Measurements from ENCODE around the gene SUN2. TPM values are rescaled to one million over a fixed set of nuclear protein-coding genes. Genes with fewer than 3 reads are reported as not detected.

SUN2 gene
- total RNA-seq, 1 experiment from 2014 or later = 55.5 TPM

DNA sequence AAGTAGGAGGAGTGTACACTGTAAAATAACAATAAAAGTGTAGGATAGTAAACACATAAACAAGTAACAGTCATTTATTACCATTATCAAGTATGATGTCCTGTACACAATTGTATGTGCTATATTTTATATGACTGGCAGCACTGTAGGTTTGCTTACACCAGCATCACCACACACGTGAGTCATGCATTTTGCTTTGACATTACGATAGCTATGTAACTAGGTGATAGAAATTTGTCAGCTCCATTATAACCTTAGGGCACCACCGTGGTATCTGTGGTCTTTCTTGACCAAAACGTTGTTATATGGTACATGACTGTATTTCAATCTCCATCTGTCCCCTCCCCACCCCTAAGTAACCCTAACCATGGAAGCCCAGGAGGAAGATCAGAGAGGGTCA lies 37.0 kb upstream of the SUN2 start:
- Histone ChIP-seq H3K27ac (ENCODE audit: low read length) (no peak overlapping the region), H3K9me3 (ENCODE audit: low read length) (no peaks in the 10 kb centered on the region), H3K27me3 (ENCODE audit: low read length) (peaks cover 4% of the 10 kb centered on the region; the same call in 1 of the 2 replicates), H3K4me2 (ENCODE audit: low read length) (peak overlapping the region; percentile 92), H3K9ac (ENCODE audit: low read length) (no peak overlapping the region), H3F3A (ENCODE audit: low read length, unreplicated experiment) (no peaks in the 10 kb centered on the region), H3K4me3 (ENCODE audit: low read length) (peak overlapping the region; percentile 81), H4K20me1 (ENCODE audit: low read length) (no peaks in the 10 kb centered on the region), H3K4me1 (ENCODE audit: insufficient read depth, low read length) (peaks cover 18% of the 10 kb centered on the region), H3K36me3 (ENCODE audit: low read depth, low read length) (no peaks in the 10 kb centered on the region), H3K9me2 (replicated peaks; ENCODE audit: low read length) (no peaks in the 10 kb centered on the region), H2AFZ (ENCODE audit: low read length) (no peak overlapping the region), H3K79me2 (ENCODE audit: low read length) (peaks cover 6% of the 10 kb centered on the region)
- DNase-seq = peak; percentile 53
- TF ChIP-seq, protein P1, sequence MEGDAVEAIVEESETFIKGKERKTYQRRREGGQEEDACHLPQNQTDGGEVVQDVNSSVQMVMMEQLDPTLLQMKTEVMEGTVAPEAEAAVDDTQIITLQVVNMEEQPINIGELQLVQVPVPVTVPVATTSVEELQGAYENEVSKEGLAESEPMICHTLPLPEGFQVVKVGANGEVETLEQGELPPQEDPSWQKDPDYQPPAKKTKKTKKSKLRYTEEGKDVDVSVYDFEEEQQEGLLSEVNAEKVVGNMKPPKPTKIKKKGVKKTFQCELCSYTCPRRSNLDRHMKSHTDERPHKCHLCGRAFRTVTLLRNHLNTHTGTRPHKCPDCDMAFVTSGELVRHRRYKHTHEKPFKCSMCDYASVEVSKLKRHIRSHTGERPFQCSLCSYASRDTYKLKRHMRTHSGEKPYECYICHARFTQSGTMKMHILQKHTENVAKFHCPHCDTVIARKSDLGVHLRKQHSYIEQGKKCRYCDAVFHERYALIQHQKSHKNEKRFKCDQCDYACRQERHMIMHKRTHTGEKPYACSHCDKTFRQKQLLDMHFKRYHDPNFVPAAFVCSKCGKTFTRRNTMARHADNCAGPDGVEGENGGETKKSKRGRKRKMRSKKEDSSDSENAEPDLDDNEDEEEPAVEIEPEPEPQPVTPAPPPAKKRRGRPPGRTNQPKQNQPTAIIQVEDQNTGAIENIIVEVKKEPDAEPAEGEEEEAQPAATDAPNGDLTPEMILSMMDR (conservative IDR thresholded peaks at IDR 0.05; ENCODE audit: low read depth, low read length) = no peak
- TF ChIP-seq EZH2 (IDR thresholded peaks at IDR 0.05; ENCODE audit: low read length, unreplicated experiment) (no peak), EZH2phosphoT487 (IDR thresholded peaks at IDR 0.05; ENCODE audit: borderline replicate concordance, low read length) (no peak)
- ATAC-seq = peak; percentile 14; the same call in 1 of the 2 replicates
- POLR2A ChIA-PET (ENCODE audit: unreplicated experiment) = interaction anchor here (0.6 kb wide), 2 partner anchors 10 to 1251 kb away, joined by 3 to 8 read pairs; no protein-coding TSS in a partner anchor
- BruUV-seq (replicated peaks) = no TSS peak
- CTCF ChIA-PET = interaction anchor here (1.0 kb wide), 1 partner anchor 24 kb away, joined by 3 read pairs; no protein-coding TSS in a partner anchor
- intact Hi-C loops (cut with micrococcal nuclease) = no loop called here

DNA sequence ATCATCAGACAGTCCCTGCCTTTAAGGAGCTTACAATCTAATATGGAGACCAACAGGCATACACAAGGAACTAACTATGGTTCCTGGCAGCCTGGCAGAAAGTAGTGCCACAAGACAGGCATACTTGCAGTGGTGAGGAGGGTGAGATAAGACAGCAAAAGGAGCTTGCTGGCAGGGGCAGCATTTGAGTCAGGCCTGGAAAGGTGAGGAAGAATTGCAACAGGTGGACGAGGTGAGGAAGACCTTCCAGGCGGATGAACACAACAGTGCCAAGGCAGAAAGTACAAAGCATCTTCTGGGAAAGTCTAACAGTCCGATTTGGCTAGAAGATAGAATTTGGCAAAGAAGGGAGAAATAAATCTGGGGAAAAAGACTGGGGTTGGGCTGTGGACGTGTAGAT lies 33.8 kb upstream of the SUN2 start:
- CTCF ChIA-PET = no interaction called here
- TF ChIP-seq, protein P1 (conservative IDR thresholded peaks at IDR 0.05; ENCODE audit: low read depth, low read length) = no peak
- TF ChIP-seq EZH2 (IDR thresholded peaks at IDR 0.05; ENCODE audit: low read length, unreplicated experiment) (no peak), EZH2phosphoT487 (IDR thresholded peaks at IDR 0.05; ENCODE audit: borderline replicate concordance, low read length) (no peak)

DNA sequence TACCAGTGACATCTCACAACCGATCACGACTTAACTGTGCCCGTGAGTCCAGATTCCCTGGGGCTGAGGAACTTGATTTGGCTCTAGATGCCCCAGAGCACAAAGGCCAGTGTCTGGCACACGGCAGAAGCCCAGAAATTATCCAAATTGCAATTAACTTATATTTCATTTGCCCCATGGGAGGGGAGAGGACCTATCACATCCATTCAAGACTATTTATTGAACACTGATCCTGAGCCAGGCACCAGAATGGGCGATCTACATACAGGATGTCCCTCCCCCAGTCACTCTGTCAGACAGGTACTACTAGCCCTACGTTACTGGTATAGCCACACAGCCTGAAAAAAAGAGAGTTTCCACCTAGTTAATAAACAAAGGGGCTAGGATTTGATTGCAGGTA lies 33.0 kb upstream of the SUN2 start:
- H3K27me3 ChIP-seq (ENCODE audit: low read length) = no peaks in the 10 kb centered on the region
- H3K36me3 ChIP-seq (ENCODE audit: low read depth, low read length) = no peaks in the 10 kb centered on the region
- no peak overlapping the region for H3K9ac ChIP-seq (ENCODE audit: low read length)
- ATAC-seq (no peak), DNase-seq (no peak)
- H3K4me2 ChIP-seq (ENCODE audit: low read length) = no peak overlapping the region
- BruUV-seq (replicated peaks) = no TSS peak
- intact Hi-C loops (cut with micrococcal nuclease) = no loop called here
- no peaks in the 10 kb centered on the region for H3K9me2 ChIP-seq (replicated peaks; ENCODE audit: low read length)
- H2AFZ ChIP-seq (ENCODE audit: low read length) = no peak overlapping the region
- peaks cover 6% of the 10 kb centered on the region for H3K79me2 ChIP-seq (ENCODE audit: low read length)
- no peaks in the 10 kb centered on the region for H3F3A ChIP-seq (ENCODE audit: low read length, unreplicated experiment)
- H3K27ac ChIP-seq (ENCODE audit: low read length) = no peak overlapping the region
- no peaks in the 10 kb centered on the region for H3K9me3 ChIP-seq (ENCODE audit: low read length)
- peaks cover 14% of the 10 kb centered on the region for H3K4me1 ChIP-seq (ENCODE audit: insufficient read depth, low read length)
- no peak overlapping the region for H3K4me3 ChIP-seq (ENCODE audit: low read length)
- no peak for TF ChIP-seq EZH2 (IDR thresholded peaks at IDR 0.05; ENCODE audit: low read length, unreplicated experiment)
- TF ChIP-seq EZH2phosphoT487 (IDR thresholded peaks at IDR 0.05; ENCODE audit: borderline replicate concordance, low read length) = no peak
- TF ChIP-seq, protein P1 (conservative IDR thresholded peaks at IDR 0.05; ENCODE audit: low read depth, low read length) = no peak
- POLR2A ChIA-PET (ENCODE audit: unreplicated experiment) = no interaction called here
- CTCF ChIA-PET = no interaction called here
- H4K20me1 ChIP-seq (ENCODE audit: low read length) = no peaks in the 10 kb centered on the region

More for the DNA sequence above, 33.8 kb upstream of the SUN2 start:
- H3K4me3 ChIP-seq (ENCODE audit: low read length) = no peak overlapping the region
- no TSS peak for BruUV-seq (replicated peaks)
- no peak overlapping the region for H3K9ac ChIP-seq (ENCODE audit: low read length)
- H3F3A ChIP-seq (ENCODE audit: low read length, unreplicated experiment) = no peaks in the 10 kb centered on the region
- peaks cover 6% of the 10 kb centered on the region for H3K79me2 ChIP-seq (ENCODE audit: low read length)
- H3K36me3 ChIP-seq (ENCODE audit: low read depth, low read length) = no peaks in the 10 kb centered on the region
- ATAC-seq = no peak
- H3K27ac ChIP-seq (ENCODE audit: low read length) = no peak overlapping the region
- H3K9me2 ChIP-seq (replicated peaks; ENCODE audit: low read length) = no peaks in the 10 kb centered on the region
- peaks cover 18% of the 10 kb centered on the region for H3K4me1 ChIP-seq (ENCODE audit: insufficient read depth, low read length)
- H3K9me3 ChIP-seq (ENCODE audit: low read length) = no peaks in the 10 kb centered on the region
- H2AFZ ChIP-seq (ENCODE audit: low read length) = no peak overlapping the region
- H4K20me1 ChIP-seq (ENCODE audit: low read length) = no peaks in the 10 kb centered on the region
- no peak overlapping the region for H3K4me2 ChIP-seq (ENCODE audit: low read length)
- no peak for DNase-seq
- POLR2A ChIA-PET (ENCODE audit: unreplicated experiment) = no interaction called here
- H3K27me3 ChIP-seq (ENCODE audit: low read length) = no peaks in the 10 kb centered on the region
- intact Hi-C loops (cut with micrococcal nuclease) = no loop called here

All from PC-3 (cell line).